GM23248 (cell line): ENCODE results near the gene MRPS22. TPM values are rescaled to one million over a fixed set of nuclear protein-coding genes. Genes with fewer than 3 reads are reported as not detected.
A peak's percentile ranks its signal among the peaks of the same experiment; 100 is the strongest.

Source experiments
- DNase-seq: peaks from one replicate; pipeline ENCODE4 v3.0.0-alpha.2; 2015
- H2AFZ ChIP-seq: fragments of 200-600 bp; sonication (generic); 2 replicates; pipeline ENCODE4 v1.6.1; 2016; ENCODE audit warnings: antibody characterized with exemption
- H3F3A ChIP-seq: fragments of 200-600 bp; sonication (generic); 2 replicates; pipeline ENCODE4 v1.6.1; 2016; ENCODE audit warnings: mild to moderate bottlenecking, antibody characterized with exemption, mixed run types; ENCODE audit not compliant: insufficient read depth
- H3K27ac ChIP-seq: fragments of 200-600 bp; sonication (generic); 2 replicates; pipeline ENCODE4 v1.5.1; 2016; ENCODE audit warnings: mild to moderate bottlenecking
- H3K27me3 ChIP-seq: fragments of 200-600 bp; sonication (generic); replicated peaks from 2 replicates; pipeline ENCODE4 v1.6.1; 2016; ENCODE audit warnings: mild to moderate bottlenecking; ENCODE audit not compliant: insufficient read depth
- H3K36me3 ChIP-seq: fragments of 200-600 bp; sonication (generic); 2 replicates; pipeline ENCODE4 v1.6.1; 2016; ENCODE audit warnings: low read depth, mild to moderate bottlenecking
- H3K4me1 ChIP-seq: fragments of 200-600 bp; sonication (generic); 2 replicates; pipeline ENCODE4 v1.6.1; 2016; ENCODE audit warnings: mild to moderate bottlenecking; ENCODE audit not compliant: insufficient read depth
- H3K4me2 ChIP-seq: fragments of 200-600 bp; sonication (generic); one replicate; pipeline ENCODE4 v1.6.1; 2016; ENCODE audit warnings: mild to moderate bottlenecking; ENCODE audit not compliant: unreplicated experiment
- H3K4me3 ChIP-seq: fragments of 200-600 bp; sonication (generic); 2 replicates; pipeline ENCODE4 v1.5.1; 2016; ENCODE audit warnings: mild to moderate bottlenecking
- H3K79me2 ChIP-seq: fragments of 200-600 bp; sonication (generic); 2 replicates; pipeline ENCODE4 v1.6.1; 2016; ENCODE audit warnings: mild to moderate bottlenecking; ENCODE audit not compliant: insufficient read depth
- H3K9ac ChIP-seq: fragments of 200-600 bp; sonication (generic); 2 replicates; pipeline ENCODE4 v1.6.1; 2016; ENCODE audit warnings: mild to moderate bottlenecking
- H3K9me2 ChIP-seq: fragments of 200-600 bp; sonication (generic); 2 replicates; pipeline ENCODE4 v1.6.1; 2016; ENCODE audit warnings: mixed run types, mild to moderate bottlenecking, moderate library complexity; ENCODE audit not compliant: insufficient read depth
- H3K9me3 ChIP-seq: fragments of 200-600 bp; sonication (generic); one replicate; pipeline ENCODE4 v1.6.1; 2017; ENCODE audit warnings: low read depth
- H4K20me1 ChIP-seq: fragments of 200-600 bp; sonication (generic); 2 replicates; pipeline ENCODE4 v1.6.0; 2016; ENCODE audit not compliant: insufficient read depth
- EZH2 ChIP-seq: fragments of 200-600 bp; sonication (generic); IDR thresholded peaks from 2 replicates; pipeline ENCODE4 v1.6.1; 2018; ENCODE audit warnings: antibody characterized with exemption, mild to moderate bottlenecking; ENCODE audit not compliant: insufficient read depth, poor library complexity, severe bottlenecking
- EZH2phosphoT487 ChIP-seq: fragments of 200-600 bp; sonication (generic); IDR thresholded peaks from 2 replicates; pipeline ENCODE4 v1.6.1; 2018; ENCODE audit warnings: antibody characterized with exemption, moderate library complexity, mild to moderate bottlenecking, low read depth; ENCODE audit not compliant: insufficient read depth
- WGBS, 2 experiments: methylation state at CpG; one replicate each; pipeline ENCODE4 v1.1.6; 2015 to 2017; ENCODE audit warnings: low lambda C conversion rate in 2 of 2, low coverage in 1 of 2; ENCODE audit errors: missing lambda C conversion rate in 2 of 2; 5-methylcytosine and 5-hydroxymethylcytosine counted together
- in situ Hi-C: fragments of 300-500 bp; cut with MboI; formaldehyde crosslinking; loops from 2 replicates; pipeline ENCODE4 v1.15.0; 2020
- polyA plus RNA-seq: library from polyadenylated mRNA; unstranded; fragments of >200 nt; fragmentation: Nextera tagmentation; extraction: Ambion mirVana; gene quantifications from 2 replicates; pipeline ENCODE4 v1.2.1, GENCODE V29; 2016
- total RNA-seq: library from RNA; depleted of rRNA; stranded (reverse); fragments of >200 nt; shearing (Covaris generic); gene quantifications from 2 replicates; pipeline ENCODE4 v1.2.3, GENCODE V29; 2014

MRPS22 gene
- total and polyA plus RNA-seq, 2 experiments from 2014 or later, result 62.5 to 63.2 TPM

GRCh38 chr3:139309061-139309591 lies 34.7 kb upstream of the MRPS22 start:
- in situ Hi-C loops, result no loop called here
- H3K9me3 ChIP-seq, result no peaks in the 10 kb centered on the region
- no peak overlapping the region; the same call in 1 of the 2 replicates for H2AFZ ChIP-seq
- H3F3A ChIP-seq, result peaks cover 42% of the 10 kb centered on the region
- no peak for TF ChIP-seq EZH2phosphoT487
- TF ChIP-seq EZH2, result no peak
- no peaks in the 10 kb centered on the region for H3K27me3 ChIP-seq
- 20 to 47% methylated on average over 2 of the region's 2 CpGs for WGBS, 2 experiments
- H3K4me2 ChIP-seq, result peak overlapping the region; percentile 27
- no peak overlapping the region for H3K4me3 ChIP-seq
- H3K9ac ChIP-seq, result no peak overlapping the region
- peaks cover 69% of the 10 kb centered on the region for H3K4me1 ChIP-seq
- DNase-seq, result no peak
- H3K36me3 ChIP-seq, result no peaks in the 10 kb centered on the region
- no peaks in the 10 kb centered on the region for H4K20me1 ChIP-seq
- H3K27ac ChIP-seq, result peak overlapping the region; percentile 77
- H3K79me2 ChIP-seq, result no peaks in the 10 kb centered on the region
- H3K9me2 ChIP-seq, result no peaks in the 10 kb centered on the region

- Histone ChIP-seq H3K27me3 (no peaks in the 10 kb centered on the region), H3K9me2 (no peaks in the 10 kb centered on the region), H3K9me3 (no peaks in the 10 kb centered on the region), H2AFZ (no peak overlapping the region), H3K9ac (peak overlapping the region; percentile 48), H3K4me2 (peak overlapping the region; percentile 39), H4K20me1 (no peaks in the 10 kb centered on the region), H3K27ac (peak overlapping the region; percentile 77), H3K4me1 (peaks cover 63% of the 10 kb centered on the region), H3F3A (peaks cover 37% of the 10 kb centered on the region), H3K4me3 (no peak overlapping the region), H3K36me3 (no peaks in the 10 kb centered on the region), H3K79me2 (no peaks in the 10 kb centered on the region)
- TF ChIP-seq EZH2 (no peak), EZH2phosphoT487 (no peak)
- in situ Hi-C loops, result no loop called here
- WGBS, 2 experiments, result 40 to 45% methylated on average over 4 of the region's 4 CpGs
- DNase-seq, result peak; percentile 70
Measured at GRCh38 chr3:139309880-139310279, 33.9 kb upstream of the MRPS22 start.

GRCh38 chr3:139310474-139310933 lies 33.3 kb upstream of the MRPS22 start:
- DNase-seq, result peak; percentile 95
- Histone ChIP-seq H2AFZ (peak overlapping the region; percentile 50; the same call in 1 of the 2 replicates), H3K27me3 (no peaks in the 10 kb centered on the region), H4K20me1 (no peaks in the 10 kb centered on the region), H3K9me2 (no peaks in the 10 kb centered on the region), H3K4me2 (peak overlapping the region; percentile 39), H3K4me3 (0 out of 2 replicates have a peak overlapping the region, but pooled peaks have one; percentile 3), H3F3A (peaks cover 37% of the 10 kb centered on the region), H3K4me1 (peaks cover 63% of the 10 kb centered on the region), H3K9ac (peak overlapping the region; percentile 48), H3K79me2 (no peaks in the 10 kb centered on the region), H3K27ac (peak overlapping the region; percentile 77), H3K9me3 (no peaks in the 10 kb centered on the region), H3K36me3 (no peaks in the 10 kb centered on the region)
- WGBS, 2 experiments, result 32 to 37% methylated on average over 8 of the region's 8 CpGs
- in situ Hi-C loops, result no loop called here
- TF ChIP-seq EZH2phosphoT487 (no peak), EZH2 (no peak)

GRCh38 chr3:139311557-139311956 lies 32.3 kb upstream of the MRPS22 start:
- Histone ChIP-seq H3K9me2 (no peaks in the 10 kb centered on the region), H2AFZ (no peak overlapping the region), H4K20me1 (no peaks in the 10 kb centered on the region), H3K4me3 (no peak overlapping the region), H3K4me1 (peaks cover 63% of the 10 kb centered on the region), H3K27ac (no peak overlapping the region), H3K36me3 (no peaks in the 10 kb centered on the region), H3F3A (peaks cover 37% of the 10 kb centered on the region), H3K9me3 (no peaks in the 10 kb centered on the region), H3K79me2 (no peaks in the 10 kb centered on the region), H3K4me2 (no peak overlapping the region), H3K27me3 (no peaks in the 10 kb centered on the region), H3K9ac (no peak overlapping the region)
- DNase-seq, result no peak
- TF ChIP-seq EZH2, result no peak
- TF ChIP-seq EZH2phosphoT487, result no peak
- in situ Hi-C loops, result no loop called here
- WGBS, 2 experiments, result 94 to 100% methylated on average over 1 of the region's 1 CpG
